NCI-H1436 treated with DMSO at 0.1 percent for 48 hours (cell line): ENCODE measurements around the gene CPO.

ENCODE experiments used
- DNase-seq: peaks from one replicate; lab custom pipeline; 2025; lab: John Stamatoyannopoulos, UW

The CPO gene

DNA sequence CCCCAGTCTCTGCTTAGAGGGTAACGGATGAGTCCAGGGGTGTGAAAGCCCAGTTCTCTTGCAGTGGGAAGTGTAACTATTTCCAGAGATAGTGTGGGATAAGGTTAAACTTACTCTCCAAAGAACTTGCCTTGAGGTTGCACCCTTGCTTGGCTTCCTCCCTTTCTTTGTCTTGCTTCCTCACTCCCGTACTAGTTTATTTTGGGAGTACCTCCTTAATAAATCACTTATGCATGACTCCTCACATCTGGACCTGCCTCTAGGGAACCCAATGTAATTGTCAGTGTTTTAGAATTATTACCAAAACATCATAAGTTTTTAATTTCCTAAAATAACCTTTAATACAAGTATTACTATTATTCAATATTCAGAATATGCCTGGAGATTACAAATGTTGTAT is 35.2 kb downstream of the CPO start:
- DNase-seq: no peak

DNA sequence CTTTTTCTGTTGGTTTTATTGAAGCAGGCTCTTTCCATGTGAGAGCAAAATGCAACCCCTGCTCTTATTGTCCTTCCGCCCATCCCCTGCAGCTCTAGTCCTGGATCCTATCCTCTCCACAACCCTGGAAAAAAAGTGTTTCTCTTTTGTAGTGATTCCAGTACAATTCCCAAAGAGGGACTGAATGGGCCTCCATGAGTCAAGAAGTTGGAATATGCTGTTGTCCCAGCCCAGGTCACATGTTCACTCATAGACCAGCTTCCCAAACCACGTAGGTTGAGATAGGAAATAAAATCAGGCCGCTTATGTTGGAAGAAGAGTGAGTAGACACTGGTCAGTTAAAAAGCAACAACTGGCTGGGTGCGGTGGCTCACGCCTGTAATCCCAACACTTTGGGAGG is 39.4 kb downstream of the CPO start:
- no peak for DNase-seq

DNA sequence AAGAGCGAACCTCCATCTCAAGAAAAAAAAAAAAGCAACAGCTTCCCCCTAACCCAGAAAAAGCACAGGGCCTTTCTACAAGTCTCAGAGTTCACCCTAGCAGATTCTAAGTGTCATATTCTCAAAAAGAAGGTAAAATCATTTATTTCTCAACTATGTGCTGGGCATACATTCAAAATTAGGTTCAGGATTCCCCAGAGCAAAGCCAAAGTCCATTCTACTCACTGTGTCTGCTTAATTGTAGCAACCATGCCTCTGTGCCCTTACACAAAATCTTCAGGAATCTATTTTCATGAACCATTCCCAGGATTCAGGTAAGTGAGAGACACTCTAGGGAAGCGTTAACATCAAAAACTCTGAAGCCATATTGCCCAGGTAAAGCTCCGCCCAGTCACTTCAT is 40.0 kb downstream of the CPO start:
- DNase-seq: no peak

DNA sequence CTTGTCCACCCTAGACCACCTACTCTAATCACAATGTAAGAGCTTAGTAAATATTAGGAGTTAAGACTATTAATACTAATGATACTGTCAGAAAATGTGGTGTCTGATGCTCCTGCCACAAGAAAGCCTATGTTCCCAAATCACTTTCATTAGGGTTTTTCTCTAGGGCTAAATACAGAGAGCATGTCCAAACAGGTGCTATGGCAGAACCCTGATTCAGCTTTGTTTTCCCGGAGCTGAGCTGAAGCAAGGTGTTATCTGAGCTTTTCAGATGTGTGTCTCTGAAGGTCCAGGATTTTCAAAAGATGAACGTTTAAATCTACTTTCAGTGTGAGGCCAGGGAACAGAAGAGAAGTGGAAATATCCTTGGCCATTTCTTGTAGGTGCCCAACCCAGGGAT is 40.6 kb downstream of the CPO start:
- no peak for DNase-seq

DNA sequence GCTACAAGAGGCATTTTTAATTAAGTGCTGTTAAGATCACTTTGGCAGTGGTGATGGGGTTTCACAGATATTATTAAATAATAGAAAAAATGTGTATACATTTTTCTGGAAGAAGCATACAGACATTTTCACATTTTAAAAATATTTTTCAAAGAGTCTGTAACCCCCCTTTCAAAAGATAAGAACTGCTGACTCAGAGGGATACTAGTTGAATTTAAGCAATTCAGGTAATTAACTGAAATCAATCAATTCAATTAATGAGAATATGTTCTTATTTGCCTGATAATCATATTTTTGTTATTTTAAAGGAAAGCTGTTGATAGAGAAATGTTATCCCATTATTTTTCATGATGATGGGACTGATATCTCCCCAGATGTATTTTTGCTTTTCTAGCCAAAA is 41.1 kb downstream of the CPO start:
- no peak for DNase-seq

DNA sequence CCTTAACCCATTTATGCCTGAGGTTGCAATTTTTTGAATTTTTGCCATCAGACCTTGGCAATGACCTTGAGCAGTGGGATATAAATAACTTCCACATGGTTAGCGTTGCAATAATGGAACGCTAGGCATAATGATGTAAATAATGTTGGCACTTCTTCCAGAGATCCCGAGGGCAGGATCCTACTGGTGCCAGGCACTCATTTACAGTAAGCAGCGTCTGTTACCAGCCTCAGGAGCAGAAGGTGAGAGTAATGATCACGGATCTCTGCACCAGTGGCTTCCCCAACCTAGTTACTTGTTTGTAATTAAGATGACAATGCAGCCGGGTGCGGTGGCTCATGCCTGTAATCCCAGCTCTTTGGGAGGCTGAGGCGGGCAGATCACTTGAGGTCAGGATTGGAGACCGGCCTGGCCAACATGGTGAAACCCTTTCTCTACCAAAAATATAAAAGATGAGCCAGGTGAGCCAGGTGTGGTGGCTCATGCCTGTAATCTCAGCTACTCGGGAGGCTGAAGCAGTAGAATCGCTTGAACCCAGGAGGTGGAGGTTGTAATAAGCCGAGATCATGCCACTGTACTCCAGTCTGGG is 41.9 kb downstream of the CPO start:
- DNase-seq: no peak

DNA sequence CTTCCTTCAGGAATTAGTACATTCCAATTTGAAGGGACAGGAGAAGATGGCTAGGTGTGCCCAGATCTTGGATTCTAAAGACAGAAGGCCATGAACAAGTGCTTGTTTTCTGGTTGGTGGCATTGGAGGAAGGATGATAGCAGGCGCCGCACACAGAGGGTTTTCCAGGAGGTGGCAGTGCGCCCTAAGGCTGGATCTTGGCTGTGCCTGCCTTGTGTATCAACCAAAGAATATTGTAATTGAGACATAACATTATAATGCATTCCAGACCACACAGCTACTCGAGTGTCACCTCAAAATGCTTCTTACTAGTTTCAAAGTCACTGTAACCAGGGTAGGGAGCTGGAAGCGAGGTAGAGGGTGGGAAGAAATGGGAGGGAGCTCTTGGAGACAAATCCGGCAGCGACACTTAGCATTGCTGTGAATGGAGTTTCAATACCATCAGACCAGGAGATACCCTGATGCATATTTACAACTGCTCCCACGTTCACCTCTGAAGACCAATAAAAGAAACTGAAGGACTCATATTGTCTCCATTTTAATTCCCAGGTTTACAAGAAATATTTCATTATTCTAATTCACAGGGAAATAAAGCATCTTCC is 42.5 kb downstream of the CPO start:
- peak; percentile 42 for DNase-seq

DNA sequence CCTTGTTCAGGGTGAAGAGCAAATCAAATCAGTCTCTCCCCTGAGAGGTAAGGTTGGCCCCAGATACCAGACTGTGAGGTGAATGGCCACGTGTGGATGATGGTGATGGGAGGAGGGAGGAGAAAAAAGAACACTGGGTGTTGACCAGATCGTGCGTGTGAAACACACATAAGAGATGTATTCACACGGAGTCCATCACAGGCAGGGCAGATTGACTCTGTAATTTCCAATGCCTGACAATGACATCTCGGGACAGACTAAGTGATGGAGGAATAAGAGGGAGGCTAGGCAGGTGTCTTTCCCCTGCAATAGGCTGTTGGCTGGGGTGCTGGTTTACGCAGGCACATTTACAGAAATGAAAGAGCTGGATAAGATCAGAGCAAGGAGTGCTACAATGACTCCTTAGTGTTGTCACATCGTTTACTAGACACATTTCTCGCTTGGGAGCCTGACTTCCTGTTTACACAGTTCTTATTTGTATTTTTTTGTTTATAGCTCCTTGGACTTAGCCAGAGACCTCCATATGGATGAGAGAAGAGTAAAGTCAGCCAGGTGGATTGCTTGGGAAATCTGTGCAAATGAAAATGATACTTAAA is 43.1 kb downstream of the CPO start:
- DNase-seq: no peak

DNA sequence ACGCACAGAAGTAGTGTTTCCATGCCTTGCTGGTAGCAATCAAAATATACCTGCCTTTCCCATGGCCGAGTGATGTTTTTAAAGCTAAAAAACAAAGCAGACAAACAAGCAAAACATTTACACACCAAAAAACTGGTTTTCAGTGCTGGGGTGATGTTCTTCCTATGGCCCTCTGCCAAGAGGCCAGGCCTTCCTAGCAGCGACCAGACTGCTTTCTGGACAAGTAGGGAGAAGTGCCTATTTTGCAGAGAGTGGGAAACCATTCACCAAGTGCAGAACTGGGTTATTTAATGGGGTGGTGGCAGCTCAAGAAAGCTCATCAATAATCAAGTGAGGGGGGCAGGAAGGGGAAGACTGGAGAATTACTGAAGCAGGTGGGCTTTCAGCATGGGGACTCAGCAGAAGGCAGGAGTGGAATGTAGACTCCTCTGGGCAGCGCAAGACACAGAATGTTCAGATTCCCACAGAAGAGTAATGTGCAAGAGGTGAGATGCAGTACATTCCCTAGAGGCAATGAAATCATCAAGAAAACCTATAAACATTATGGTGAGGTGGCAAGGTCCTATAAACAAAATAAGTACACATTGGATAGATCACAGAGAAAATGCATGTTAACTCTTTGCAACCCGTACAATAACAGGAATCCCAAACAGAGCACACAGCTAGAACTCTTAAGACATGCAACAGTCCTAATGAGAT is 44.0 kb downstream of the CPO start:
- no peak for DNase-seq

DNA sequence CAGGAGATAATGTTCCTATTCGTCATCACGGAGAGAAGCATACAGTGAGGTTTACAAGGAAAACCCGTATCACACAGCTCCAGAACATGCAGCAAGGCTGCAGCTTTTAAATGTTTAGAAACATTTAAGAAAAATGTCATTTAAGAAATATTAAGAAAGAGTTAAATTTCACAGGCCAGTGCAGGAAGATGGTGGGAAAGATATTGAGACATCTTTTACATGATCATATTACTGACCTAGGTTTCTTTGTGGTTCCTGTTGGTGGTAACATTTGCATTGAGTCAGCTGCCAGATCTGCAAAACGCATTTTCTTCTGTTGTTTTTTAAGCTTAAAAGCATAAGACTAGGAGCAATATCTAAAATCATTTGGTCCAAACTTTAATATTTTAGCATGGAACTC is 44.9 kb downstream of the CPO start:
- no peak for DNase-seq

DNA sequence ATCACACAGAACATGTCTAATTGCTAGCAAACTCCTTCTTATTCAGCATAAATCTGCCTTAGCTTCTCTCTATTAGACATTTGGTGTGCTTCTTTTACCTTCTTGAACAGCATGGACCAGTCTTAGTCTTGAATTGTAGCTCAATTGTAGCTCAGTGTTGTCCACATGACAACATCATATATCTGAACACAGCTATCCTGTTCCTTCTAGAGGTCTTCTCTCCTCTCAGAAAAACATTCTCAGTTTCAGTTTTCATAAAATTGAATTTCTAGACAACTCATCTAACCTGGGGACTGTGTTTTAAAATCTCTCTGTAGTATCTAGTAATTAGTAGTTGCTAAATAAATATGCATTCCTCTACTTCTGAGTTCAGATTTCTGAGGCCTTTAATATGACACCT is 47.6 kb downstream of the CPO start:
- no peak for DNase-seq

DNA sequence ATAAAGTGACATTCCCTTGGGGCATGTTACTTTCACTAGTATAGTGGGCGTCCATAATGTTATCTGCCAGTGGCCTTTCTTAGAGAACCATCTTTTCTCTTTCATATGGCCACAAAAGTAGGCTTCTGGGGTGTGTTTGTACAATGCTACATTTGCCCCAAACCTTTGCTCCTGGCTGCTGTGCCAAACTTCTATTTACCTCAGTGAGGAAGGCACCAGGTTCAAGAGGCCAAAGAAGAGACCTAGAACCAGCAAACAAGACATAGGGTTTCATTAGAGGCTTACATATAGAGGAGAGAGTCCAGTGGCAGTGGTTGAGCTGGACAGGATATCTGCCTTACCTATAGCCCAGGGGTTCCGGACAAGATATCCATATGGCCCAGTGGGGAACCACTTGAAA is 48.5 kb downstream of the CPO start:
- no peak for DNase-seq

DNA sequence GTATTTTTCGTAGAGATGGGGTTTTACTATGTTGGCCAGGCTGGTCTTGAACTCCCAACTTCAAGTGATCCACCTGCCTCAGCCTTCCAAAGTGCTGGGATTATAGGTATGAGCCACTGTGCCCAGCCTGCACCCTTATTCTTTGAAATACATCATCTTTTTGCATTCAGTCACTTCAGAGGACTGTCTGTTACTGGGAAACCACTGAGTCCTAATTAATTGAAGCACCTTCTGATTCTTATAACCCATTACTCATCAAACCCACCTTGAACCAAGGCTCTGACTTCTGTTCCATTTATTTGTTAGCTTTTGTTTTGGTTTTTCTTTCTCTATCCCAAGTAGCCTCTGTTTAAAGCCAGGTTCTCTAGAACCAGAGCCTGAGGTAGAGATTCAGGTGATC is 49.6 kb downstream of the CPO start:
- no peak for DNase-seq

DNA sequence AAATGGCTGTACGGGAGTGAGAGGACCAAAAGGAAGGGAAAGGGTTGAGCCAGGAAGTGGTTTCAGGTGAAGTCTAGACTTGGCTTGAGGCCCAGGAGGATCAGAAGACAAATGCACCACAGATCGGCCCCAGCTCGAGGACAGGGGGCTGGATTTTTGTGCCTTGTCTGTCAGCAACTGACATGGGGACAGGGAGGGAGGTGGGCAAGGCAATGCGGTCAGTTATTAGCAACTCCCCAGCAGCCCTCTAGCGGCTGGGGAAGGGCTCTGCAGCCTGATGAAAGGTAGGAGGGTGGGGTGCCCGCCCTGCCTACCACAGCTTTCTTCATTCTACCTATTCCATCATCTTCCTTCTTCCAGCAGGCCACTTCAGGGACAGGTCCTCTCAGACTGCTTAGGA is 50.0 kb downstream of the CPO start:
- no peak for DNase-seq

DNA sequence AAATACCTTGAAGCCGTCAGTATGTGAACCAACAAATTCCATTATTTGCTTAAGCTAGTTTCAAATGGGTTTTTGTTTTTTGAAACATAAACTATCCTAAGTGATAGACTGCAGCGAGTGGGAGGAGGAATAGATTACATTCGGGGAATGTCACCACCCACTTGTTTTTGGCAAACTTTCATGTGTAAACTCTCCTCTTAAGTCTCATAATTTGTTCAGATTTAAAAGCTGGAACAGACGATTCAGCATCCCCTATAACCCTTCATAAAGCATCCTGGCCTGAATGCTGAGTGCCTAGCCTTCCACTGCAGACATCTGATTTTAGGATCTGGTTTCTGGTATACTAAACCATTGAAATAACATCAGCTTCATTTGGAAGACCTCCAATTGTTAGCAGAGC is 51.0 kb downstream of the CPO start:
- DNase-seq: no peak

DNA sequence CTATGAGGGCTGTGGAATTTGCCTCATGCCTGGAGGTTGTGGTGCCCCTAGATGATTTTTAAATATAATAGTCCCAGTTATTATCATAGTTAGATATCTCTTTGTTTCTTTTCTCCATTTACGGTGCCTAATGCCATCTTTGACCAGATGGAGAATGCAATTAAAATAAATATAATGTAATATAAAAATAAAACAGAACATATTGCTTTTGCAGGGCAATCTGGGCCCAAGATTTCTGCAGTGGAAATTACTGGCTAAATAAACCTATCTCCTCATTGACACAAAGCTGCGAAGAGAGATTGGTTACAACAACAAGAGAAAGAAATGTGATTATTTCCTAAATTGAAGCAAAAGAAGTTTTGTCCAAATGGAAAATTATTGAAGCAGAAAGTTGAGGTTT is 51.8 kb downstream of the CPO start:
- no peak for DNase-seq

DNA sequence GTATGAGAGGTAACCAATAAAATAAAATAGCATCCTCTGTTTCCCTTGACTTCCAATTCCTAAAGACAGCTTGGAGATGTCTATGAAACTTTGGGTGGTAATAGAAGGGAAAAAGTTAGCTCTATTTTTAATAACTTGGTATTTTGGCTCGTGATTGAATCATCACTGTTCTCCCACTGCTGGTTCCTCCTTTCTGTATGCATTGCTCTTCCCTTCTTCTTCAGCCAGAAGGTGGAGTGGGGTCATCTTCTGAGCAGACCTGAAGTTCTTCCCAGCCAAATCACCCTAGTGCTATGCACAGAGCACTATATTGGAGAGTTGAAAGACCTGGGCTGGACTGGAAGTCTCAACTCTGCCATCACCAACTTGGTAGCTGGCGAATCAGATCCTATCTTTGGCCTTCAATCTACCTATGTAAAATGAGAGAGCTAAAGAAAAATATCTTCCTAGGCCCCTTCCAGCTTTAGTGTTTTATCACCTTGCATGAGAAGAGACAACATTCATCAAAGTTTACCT is 54.1 kb downstream of the CPO start:
- DNase-seq: no peak

DNA sequence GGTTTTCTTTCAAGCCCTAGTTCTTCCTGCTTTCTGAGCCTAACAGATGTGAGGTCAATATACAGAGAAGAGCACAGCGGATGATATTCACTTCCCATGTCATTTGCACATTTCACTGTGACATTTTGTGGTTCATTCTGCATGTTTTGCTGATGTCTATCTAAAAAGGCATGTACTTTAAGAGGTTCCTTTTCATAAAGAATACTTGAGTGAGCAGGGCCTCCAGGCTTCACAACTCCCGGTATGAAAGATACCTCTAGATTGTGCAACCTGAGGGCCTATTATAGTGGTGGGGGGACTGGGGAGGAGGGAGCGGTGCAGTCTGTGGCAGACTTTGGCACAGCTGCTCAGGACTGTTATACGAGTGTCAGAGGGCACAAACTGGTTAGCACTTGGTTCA is 54.6 kb downstream of the CPO start:
- DNase-seq: no peak

DNA sequence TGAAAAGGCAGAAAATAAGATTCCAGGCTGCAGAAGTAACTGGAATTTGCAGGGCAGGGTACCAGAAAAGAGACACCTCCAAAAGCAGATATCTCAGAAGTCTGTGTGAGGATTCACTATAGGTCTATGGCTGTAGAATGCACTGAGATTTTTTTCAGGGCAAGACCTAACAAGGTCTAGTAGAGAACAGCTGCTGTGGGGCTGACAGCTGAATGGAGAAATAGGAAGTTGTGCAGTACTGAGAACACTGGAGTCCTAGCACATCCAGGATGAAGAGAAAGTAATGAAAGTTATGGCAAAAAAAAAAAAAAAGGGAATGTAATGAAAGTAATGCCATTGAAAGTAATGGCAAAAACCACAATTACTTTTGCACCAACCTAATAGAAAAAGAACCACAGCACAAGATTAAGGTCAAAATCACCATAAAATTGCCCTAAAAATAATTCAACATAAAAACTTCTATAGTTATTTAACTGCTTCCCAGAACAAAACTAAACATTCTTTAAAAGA is 57.3 kb downstream of the CPO start:
- no peak for DNase-seq

DNA sequence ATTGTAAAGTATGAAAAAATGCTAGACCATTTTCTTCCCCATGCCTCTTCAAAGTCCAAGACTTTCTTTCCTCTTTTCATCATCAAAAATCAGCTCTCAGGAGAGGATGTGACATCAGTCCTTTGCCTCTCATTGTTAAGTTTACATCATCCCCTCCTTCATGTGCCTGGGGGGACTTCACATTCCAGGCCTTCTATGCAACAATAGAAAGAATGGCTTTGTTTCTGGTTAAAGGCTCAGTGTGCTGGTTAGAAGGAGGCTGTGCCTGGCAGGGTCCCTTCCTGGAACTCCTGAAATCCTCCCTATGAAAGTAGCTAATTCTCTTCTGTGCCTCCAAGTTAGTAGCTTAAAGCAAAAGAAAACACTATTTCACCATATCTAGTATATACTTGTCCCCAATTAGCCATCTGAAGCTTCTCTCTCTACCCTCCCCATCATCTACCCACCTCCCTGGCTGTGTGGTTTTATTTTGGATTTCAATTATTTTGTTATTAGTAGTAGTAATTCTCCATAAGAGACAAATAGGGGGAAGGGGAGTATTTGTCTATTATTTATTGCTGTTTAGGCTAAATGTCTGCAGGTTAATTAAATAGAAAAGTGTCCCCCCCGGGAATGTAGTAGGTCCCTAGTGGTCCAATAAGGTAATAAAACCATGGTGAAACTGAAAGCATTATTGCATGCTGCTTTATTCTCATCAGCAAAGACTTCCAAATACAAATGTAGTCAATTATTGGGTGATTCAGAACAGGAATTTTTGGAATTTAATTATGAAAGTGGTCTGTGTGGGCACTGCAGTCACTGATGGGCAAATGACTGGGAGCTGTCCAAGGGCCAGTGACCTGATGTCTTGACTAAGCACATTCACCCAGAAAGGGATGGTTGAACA is 69.0 kb downstream of the CPO start:
- DNase-seq: no peak

DNA sequence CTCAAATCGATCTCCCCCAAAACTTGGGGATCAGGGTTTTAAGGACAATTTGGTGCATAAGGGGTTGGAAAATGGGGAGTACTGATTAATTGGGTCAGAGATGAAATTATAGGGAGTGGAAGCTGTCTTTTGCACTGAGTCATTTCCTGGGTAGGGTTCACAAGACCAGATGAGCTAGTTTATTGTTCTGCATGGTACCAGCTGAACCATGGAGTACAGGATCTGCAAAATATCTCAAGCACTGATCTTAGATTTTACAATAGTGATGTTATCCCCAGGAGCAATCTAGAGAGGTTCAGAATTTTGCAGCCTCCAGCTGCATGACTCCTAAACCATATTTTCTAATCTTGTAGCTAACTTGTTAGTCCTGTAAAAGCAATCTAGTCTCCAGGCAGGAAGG is 73.1 kb downstream of the CPO start:
- DNase-seq: no peak

DNA sequence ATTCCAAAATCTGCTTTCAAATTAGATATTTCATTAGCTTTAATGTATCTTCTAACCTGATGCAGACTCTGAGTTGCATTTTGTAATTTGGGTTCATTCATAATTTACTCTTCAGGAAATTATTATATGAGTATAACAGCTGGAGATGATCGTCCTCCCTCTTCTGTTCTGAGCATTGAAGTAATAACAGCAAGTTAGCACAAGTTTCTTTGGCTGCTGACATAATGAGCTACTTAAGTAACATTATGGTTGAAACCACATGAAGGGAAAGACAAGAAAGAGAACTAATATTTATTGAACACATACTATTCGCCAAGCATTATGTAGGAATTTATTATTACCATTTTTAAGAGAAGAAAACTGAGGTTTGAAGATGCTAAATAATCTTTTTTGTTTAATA is 75.1 kb downstream of the CPO start:
- DNase-seq: no peak
